Neural progenitor cell (in vitro differentiated cells): ENCODE data around the gene PEF1. TPM values are rescaled to one million over a fixed set of nuclear protein-coding genes. Genes with fewer than 3 reads are reported as not detected.

ENCODE experiments used
- DNase-seq: peaks from one replicate; pipeline ENCODE4 v3.0.0-alpha.2; 2016; ENCODE audit warnings: low spot score
- H2AFZ ChIP-seq: fragments of 200-600 bp; sonication (generic); replicated peaks from 2 replicates; pipeline ENCODE4 v1.6.1; 2016; ENCODE audit warnings: antibody characterized with exemption
- H3F3A ChIP-seq: fragments of 200-600 bp; sonication (generic); 2 replicates; pipeline ENCODE4 v1.6.1; 2016; ENCODE audit warnings: antibody characterized with exemption, low read depth
- H3K27ac ChIP-seq: fragments of 200-600 bp; sonication (generic); 2 replicates; pipeline ENCODE4 v1.5.1; 2016; ENCODE audit warnings: mild to moderate bottlenecking
- H3K27me3 ChIP-seq: fragments of 200-600 bp; sonication (generic); 2 replicates; pipeline ENCODE4 v1.6.1; 2016; ENCODE audit warnings: mild to moderate bottlenecking, moderate library complexity
- H3K36me3 ChIP-seq: fragments of 200-600 bp; sonication (generic); 2 replicates; pipeline ENCODE4 v1.5.1; 2016
- H3K4me1 ChIP-seq: fragments of 200-600 bp; sonication (generic); 2 replicates; pipeline ENCODE4 v1.6.1; 2016; ENCODE audit warnings: mixed run types
- H3K4me2 ChIP-seq: fragments of 200-600 bp; sonication (generic); 2 replicates; pipeline ENCODE4 v1.6.1; 2016
- H3K4me3 ChIP-seq: fragments of 200-600 bp; sonication (generic); 2 replicates; pipeline ENCODE4 v1.5.1; 2016
- H3K79me2 ChIP-seq: fragments of 200-600 bp; sonication (generic); 2 replicates; pipeline ENCODE4 v1.6.1; 2016; ENCODE audit warnings: low read depth
- H3K9ac ChIP-seq: fragments of 200-600 bp; sonication (generic); 2 replicates; pipeline ENCODE4 v1.6.1; 2016
- H3K9me3 ChIP-seq: fragments of 200-600 bp; sonication (generic); 2 replicates; pipeline ENCODE4 v1.5.1; 2016; ENCODE audit warnings: low read depth
- H4K20me1 ChIP-seq: fragments of 200-600 bp; sonication (generic); 2 replicates; pipeline ENCODE4 v1.6.1; 2016; ENCODE audit warnings: low read depth
- H3K27ac Mint-ChIP-seq: 3 replicates; pipeline ENCODE4 v1.8.0; 2021; ENCODE audit warnings: mixed read lengths
- H3K27me3 Mint-ChIP-seq: 2 replicates; pipeline ENCODE4 v1.8.0; 2022; ENCODE audit warnings: low read depth, mild to moderate bottlenecking, inconsistent platforms, moderate library complexity, mixed read lengths; ENCODE audit not compliant: insufficient read depth
- H3K36me3 Mint-ChIP-seq: 3 replicates; pipeline ENCODE4 v1.8.0; 2021; ENCODE audit warnings: mixed read lengths
- H3K4me1 Mint-ChIP-seq: 3 replicates; pipeline ENCODE4 v1.8.0; 2021; ENCODE audit warnings: mixed read lengths
- H3K4me3 Mint-ChIP-seq: 3 replicates; pipeline ENCODE4 v1.8.0; 2021; ENCODE audit warnings: mild to moderate bottlenecking, moderate library complexity, mixed read lengths
- H3K9me3 Mint-ChIP-seq: 3 replicates; pipeline ENCODE4 v1.8.0; 2020; ENCODE audit warnings: mixed read lengths
- EZH2 ChIP-seq: fragments of 200-600 bp; sonication (generic); IDR thresholded peaks from 2 replicates; pipeline ENCODE4 v1.6.1; 2017; ENCODE audit warnings: antibody characterized with exemption, mild to moderate bottlenecking, moderate library complexity
- EZH2phosphoT487 ChIP-seq: fragments of 200-600 bp; sonication (generic); IDR thresholded peaks from 2 replicates; pipeline ENCODE4 v1.6.1; 2017; ENCODE audit warnings: antibody characterized with exemption
- total RNA-seq: library from RNA; depleted of rRNA; stranded (reverse); fragments of >200 nt; gene quantifications from 2 replicates; pipeline ENCODE4 v1.2.3, GENCODE V29; 2015; ENCODE audit warnings: low replicate concordance
- TF ChIP-seq, protein P1 (sequence below): fragments of 200-600 bp; sonication (generic); IDR thresholded peaks from 2 replicates; pipeline ENCODE4 v1.5.1; 2017; ENCODE audit warnings: antibody characterized with exemption, mild to moderate bottlenecking

The PEF1 gene
- total RNA-seq, 1 donor from 2014 or later: 30.7 TPM

DNA sequence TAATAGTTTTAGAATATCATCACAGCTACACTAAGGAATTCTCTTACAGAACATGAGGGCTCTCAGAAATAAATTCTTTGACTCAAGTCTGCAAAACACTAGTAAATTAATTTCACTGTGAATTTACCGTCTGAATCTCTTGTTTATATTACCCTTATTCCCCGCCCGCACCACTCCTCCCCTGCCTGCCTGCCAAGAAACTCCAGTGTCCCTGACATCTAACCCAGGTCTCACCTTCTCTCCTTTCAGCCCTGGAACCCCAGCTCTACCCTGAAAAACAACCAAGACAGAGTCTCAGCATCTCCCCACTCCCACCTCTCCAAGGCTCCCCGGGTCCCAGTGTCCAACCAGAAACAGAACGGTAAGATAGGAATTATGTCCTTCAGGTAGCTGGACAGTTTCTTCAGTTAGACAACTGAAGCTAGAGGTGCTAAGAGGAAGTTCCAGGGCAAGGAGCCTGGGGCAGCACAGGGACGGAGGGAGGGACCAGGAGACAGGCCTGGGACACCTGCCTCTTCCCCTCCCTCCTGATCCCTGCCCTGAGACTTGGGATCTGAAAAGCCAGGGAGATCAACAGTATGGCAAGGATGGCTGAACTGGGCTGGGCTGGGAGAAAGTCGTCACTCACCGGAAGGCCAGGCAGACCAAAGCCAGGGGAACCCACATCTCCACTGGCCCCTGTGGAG is 43.7 kb upstream of the PEF1 start:
- no peaks in the 10 kb centered on the region for H3K36me3 ChIP-seq
- H3K9ac ChIP-seq: no peak overlapping the region
- no peak overlapping the region for H3K4me2 ChIP-seq
- H3F3A ChIP-seq: no peaks in the 10 kb centered on the region
- Mint-ChIP-seq H3K9me3 (no peaks in the 10 kb centered on the region), H3K4me3 (peak overlapping the region; percentile 19), H3K36me3 (no peaks in the 10 kb centered on the region), H3K27me3 (peaks cover 11% of the 10 kb centered on the region), H3K4me1 (peaks cover 27% of the 10 kb centered on the region), H3K27ac (peak overlapping the region; percentile 66)
- H4K20me1 ChIP-seq: no peaks in the 10 kb centered on the region
- no peaks in the 10 kb centered on the region for H3K27me3 ChIP-seq
- H3K27ac ChIP-seq: no peak overlapping the region
- no peak overlapping the region for H2AFZ ChIP-seq
- no peaks in the 10 kb centered on the region for H3K79me2 ChIP-seq
- no peaks in the 10 kb centered on the region for H3K9me3 ChIP-seq
- H3K4me3 ChIP-seq: no peak overlapping the region
- peaks cover 7% of the 10 kb centered on the region for H3K4me1 ChIP-seq
- no peak for DNase-seq
- TF ChIP-seq EZH2 (no peak), EZH2phosphoT487 (no peak)
- TF ChIP-seq, protein P1, sequence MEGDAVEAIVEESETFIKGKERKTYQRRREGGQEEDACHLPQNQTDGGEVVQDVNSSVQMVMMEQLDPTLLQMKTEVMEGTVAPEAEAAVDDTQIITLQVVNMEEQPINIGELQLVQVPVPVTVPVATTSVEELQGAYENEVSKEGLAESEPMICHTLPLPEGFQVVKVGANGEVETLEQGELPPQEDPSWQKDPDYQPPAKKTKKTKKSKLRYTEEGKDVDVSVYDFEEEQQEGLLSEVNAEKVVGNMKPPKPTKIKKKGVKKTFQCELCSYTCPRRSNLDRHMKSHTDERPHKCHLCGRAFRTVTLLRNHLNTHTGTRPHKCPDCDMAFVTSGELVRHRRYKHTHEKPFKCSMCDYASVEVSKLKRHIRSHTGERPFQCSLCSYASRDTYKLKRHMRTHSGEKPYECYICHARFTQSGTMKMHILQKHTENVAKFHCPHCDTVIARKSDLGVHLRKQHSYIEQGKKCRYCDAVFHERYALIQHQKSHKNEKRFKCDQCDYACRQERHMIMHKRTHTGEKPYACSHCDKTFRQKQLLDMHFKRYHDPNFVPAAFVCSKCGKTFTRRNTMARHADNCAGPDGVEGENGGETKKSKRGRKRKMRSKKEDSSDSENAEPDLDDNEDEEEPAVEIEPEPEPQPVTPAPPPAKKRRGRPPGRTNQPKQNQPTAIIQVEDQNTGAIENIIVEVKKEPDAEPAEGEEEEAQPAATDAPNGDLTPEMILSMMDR: no peak

DNA sequence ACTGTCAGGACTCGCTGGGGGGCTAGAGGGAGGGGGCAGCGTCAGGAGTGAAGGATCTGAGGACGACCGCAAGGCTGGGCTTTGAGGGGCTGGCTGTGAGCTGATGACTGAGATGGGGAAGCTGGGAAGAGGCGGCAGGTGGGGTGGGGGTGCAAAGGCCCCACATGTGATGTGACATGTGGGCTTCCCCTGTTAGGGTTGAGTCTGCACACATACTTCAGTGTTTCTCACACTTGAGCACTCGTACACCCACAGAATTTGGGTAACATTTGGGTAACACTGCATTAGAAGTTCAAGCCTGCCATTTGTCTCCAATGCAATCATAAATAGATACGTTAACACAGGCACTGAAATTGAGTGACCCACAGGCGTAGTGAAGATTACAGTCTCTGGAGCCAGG is 42.9 kb upstream of the PEF1 start:
- no peaks in the 10 kb centered on the region for H3K9me3 ChIP-seq
- no peak overlapping the region for H3K4me2 ChIP-seq
- Mint-ChIP-seq H3K27ac (no peak overlapping the region), H3K9me3 (no peaks in the 10 kb centered on the region), H3K4me1 (peaks cover 27% of the 10 kb centered on the region), H3K27me3 (peaks cover 10% of the 10 kb centered on the region), H3K36me3 (no peaks in the 10 kb centered on the region), H3K4me3 (no peak overlapping the region)
- no peaks in the 10 kb centered on the region for H3K36me3 ChIP-seq
- no peaks in the 10 kb centered on the region for H3K79me2 ChIP-seq
- H3K4me3 ChIP-seq: no peak overlapping the region
- H4K20me1 ChIP-seq: no peaks in the 10 kb centered on the region
- no peak overlapping the region for H3K27ac ChIP-seq
- TF ChIP-seq EZH2phosphoT487: no peak
- no peak for TF ChIP-seq EZH2
- TF ChIP-seq, protein P1: no peak
- no peak for DNase-seq
- no peaks in the 10 kb centered on the region for H3K27me3 ChIP-seq
- peaks cover 7% of the 10 kb centered on the region for H3K4me1 ChIP-seq
- H2AFZ ChIP-seq: no peak overlapping the region
- H3K9ac ChIP-seq: no peak overlapping the region
- no peaks in the 10 kb centered on the region for H3F3A ChIP-seq

DNA sequence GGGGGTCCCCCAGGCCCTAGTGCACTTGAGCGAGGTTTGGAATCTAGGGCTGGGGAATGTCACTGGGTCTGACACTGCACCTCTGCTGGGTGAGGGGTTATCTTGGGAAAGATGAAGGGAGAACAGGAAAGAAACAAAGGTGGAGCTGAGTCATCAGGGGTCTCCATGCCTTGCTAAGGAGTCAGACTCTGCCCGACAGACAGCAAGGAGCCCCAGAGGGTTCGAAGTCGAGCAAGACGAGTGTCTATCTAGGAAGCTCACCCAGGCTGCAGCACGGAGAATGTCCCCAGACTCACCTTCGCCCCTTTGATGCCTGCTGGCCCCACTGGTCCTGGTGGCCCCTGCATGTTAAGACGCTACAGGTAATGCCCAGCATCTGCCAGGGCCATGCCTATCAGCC is 41.1 kb upstream of the PEF1 start:
- Mint-ChIP-seq H3K27ac (no peak overlapping the region), H3K4me1 (peaks cover 36% of the 10 kb centered on the region), H3K27me3 (peaks cover 15% of the 10 kb centered on the region), H3K36me3 (no peaks in the 10 kb centered on the region), H3K9me3 (no peaks in the 10 kb centered on the region), H3K4me3 (no peak overlapping the region)
- Histone ChIP-seq H3K4me1 (peaks cover 7% of the 10 kb centered on the region), H3K9me3 (no peaks in the 10 kb centered on the region), H3K27me3 (no peaks in the 10 kb centered on the region), H3K79me2 (no peaks in the 10 kb centered on the region), H3K4me3 (no peak overlapping the region), H3K9ac (peak overlapping the region; percentile 37), H2AFZ (no peak overlapping the region), H3F3A (no peaks in the 10 kb centered on the region), H3K4me2 (no peak overlapping the region), H3K36me3 (no peaks in the 10 kb centered on the region), H4K20me1 (no peaks in the 10 kb centered on the region), H3K27ac (no peak overlapping the region)
- TF ChIP-seq, protein P1: no peak
- TF ChIP-seq EZH2phosphoT487 (no peak), EZH2 (no peak)
- no peak for DNase-seq
